Measurements from ENCODE around the gene TNRC18. TPM values are rescaled to one million over a fixed set of nuclear protein-coding genes. Genes with fewer than 3 reads are reported as not detected.

TNRC18 gene
- total and polyA plus RNA-seq, 2 donors (not counting 1 experiment from before 2014, with no cell fraction given), result 17.8 to 75.0 TPM

DNA sequence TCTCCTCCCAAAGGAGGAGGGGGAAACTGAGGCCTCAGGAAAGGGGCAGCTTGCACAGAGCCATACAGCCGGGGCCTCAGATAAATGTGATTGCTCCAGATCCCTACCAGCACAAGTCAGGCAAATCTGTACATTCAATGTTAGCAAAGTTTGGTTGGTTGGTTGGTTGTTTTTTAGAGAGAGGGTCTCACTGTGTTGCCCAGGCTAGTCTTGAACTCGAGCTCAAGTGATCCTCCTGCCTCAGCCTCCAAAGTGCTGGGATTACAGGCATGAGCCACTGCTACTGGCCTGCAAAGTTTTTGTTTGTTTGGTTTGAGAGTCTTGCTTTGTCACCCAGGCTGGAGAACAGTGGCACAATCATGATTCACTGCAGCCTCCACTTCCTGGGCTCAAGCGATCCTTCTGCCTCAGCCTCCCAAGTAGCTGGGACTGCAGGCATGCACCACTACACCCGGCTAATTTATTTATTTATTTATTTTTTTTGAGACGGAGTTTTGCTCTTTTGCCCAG, 30.0 kb upstream of the TNRC18 start:
- no peak for DNase-seq
- Histone ChIP-seq H3K27ac (ENCODE audit: low read length in 2 of 2) (no peak overlapping the region), H3K36me3 (replicated peaks in 1 of 2; ENCODE audit: control extremely low read depth in 1 of 2, control insufficient read depth in 1 of 2, extremely low read depth in 1 of 2, insufficient read depth in 2 of 2, low read length in 1 of 2) (no peaks in the 10 kb centered on the region), H2AFZ (ENCODE audit: insufficient read depth, low read depth, low read length, poor library complexity, severe bottlenecking) (no peak overlapping the region), H3K27me3 (replicated peaks in 1 of 4; ENCODE audit: control extremely low read depth in 1 of 4, control insufficient read depth in 3 of 4, insufficient read depth in 4 of 4, low read length in 3 of 4) (peaks cover 0 to 27% (median 2%) of the 10 kb centered on the region in 4 experiments), H4K20me1 (ENCODE audit: control insufficient read depth, insufficient read depth, low read length, poor library complexity, severe bottlenecking) (no peaks in the 10 kb centered on the region), H3K9ac (ENCODE audit: low read length) (no peak overlapping the region), H3K9me3 (ENCODE audit: control extremely low read depth in 1 of 3, control insufficient read depth in 2 of 3, insufficient read depth in 1 of 3, low read length in 2 of 3) (peaks cover 0 to 16% (median 5%) of the 10 kb centered on the region in 3 donors), H3K4me2 (replicated peaks; ENCODE audit: low read depth, low read length, poor library complexity, severe bottlenecking) (no peak overlapping the region), H3K79me2 (ENCODE audit: control insufficient read depth, insufficient read depth, low read length) (no peaks in the 10 kb centered on the region), H3K4me3 (ENCODE audit: control extremely low read depth in 1 of 5, extremely low read depth in 1 of 5, insufficient read depth in 1 of 5, low read depth in 2 of 5, low read length in 4 of 5) (no peak overlapping the region), H3K4me1 (ENCODE audit: control insufficient read depth in 2 of 2, insufficient read depth in 2 of 2, low read length in 2 of 2) (peaks cover 8% of the 10 kb centered on the region in 2 donors)
- H3K4me3 Mint-ChIP-seq, result no peak overlapping the region
- H3K27me3 Mint-ChIP-seq, result peaks cover 12% of the 10 kb centered on the region
- intact Hi-C loops (cut with micrococcal nuclease), result loop anchor here (5.0 kb wide), 1 partner anchor 621 kb away; no protein-coding TSS in a partner anchor
- TF ChIP-seq EZH2 (IDR thresholded peaks at IDR 0.05; ENCODE audit: borderline replicate concordance, insufficient read depth, low read depth, low read length, poor library complexity, severe bottlenecking), result no peak
- TF ChIP-seq, protein P1, sequence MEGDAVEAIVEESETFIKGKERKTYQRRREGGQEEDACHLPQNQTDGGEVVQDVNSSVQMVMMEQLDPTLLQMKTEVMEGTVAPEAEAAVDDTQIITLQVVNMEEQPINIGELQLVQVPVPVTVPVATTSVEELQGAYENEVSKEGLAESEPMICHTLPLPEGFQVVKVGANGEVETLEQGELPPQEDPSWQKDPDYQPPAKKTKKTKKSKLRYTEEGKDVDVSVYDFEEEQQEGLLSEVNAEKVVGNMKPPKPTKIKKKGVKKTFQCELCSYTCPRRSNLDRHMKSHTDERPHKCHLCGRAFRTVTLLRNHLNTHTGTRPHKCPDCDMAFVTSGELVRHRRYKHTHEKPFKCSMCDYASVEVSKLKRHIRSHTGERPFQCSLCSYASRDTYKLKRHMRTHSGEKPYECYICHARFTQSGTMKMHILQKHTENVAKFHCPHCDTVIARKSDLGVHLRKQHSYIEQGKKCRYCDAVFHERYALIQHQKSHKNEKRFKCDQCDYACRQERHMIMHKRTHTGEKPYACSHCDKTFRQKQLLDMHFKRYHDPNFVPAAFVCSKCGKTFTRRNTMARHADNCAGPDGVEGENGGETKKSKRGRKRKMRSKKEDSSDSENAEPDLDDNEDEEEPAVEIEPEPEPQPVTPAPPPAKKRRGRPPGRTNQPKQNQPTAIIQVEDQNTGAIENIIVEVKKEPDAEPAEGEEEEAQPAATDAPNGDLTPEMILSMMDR (IDR thresholded peaks at IDR 0.05), result no peak
- ChIA-PET POLR2A (no interaction called here), CTCF (interaction anchor here (0.8 kb wide), 1 partner anchor 554 kb away, joined by 3 read pairs; no protein-coding TSS in a partner anchor)
- ATAC-seq (ENCODE audit: low read depth), result no peak
- no peaks in the 10 kb centered on the region for H3K9me3 Mint-ChIP-seq (ENCODE audit: insufficient read depth)
- peaks cover 3% of the 10 kb centered on the region for H3K4me1 Mint-ChIP-seq
- no peak overlapping the region for H3K27ac Mint-ChIP-seq
- WGBS (ENCODE audit: insufficient coverage), result 90% methylated on average over 2 of the region's 5 CpGs

DNA sequence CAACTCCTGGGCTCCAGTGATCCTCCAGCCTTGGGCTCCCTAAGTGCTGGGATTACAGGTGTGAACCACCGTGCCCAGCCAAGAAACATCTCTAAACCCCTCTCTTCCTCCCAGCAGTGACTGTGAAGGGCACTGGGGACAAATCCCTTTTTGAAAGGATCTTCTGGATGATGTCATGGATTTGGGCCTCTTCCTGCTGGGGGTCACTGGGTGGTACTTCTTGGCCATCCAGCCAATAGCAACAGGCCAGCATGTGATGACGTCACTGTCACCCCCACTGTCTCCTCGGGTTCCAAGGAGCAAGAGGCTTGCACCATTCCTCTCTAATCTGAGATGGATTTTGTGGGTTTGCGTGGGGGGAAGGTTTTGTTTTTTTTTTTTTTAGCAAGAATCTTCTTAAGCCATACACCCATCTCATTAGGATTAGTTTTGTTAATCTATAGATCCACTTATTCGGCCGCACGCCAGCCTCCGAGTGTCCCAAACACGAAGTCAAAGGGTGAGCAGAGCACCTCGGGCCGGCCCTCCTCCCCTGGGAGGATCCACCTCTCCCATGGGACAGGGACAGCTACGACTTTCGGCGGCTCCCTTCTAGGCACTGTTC, 29.4 kb upstream of the TNRC18 start:
- peaks cover 0 to 26% (median 2%) of the 10 kb centered on the region in 4 experiments for H3K27me3 ChIP-seq (replicated peaks in 1 of 4; ENCODE audit: control extremely low read depth in 1 of 4, control insufficient read depth in 3 of 4, insufficient read depth in 4 of 4, low read length in 3 of 4)
- no peaks in the 10 kb centered on the region for H3K36me3 ChIP-seq (replicated peaks in 1 of 2; ENCODE audit: control extremely low read depth in 1 of 2, control insufficient read depth in 1 of 2, extremely low read depth in 1 of 2, insufficient read depth in 2 of 2, low read length in 1 of 2)
- DNase-seq, result no peak
- no peak overlapping the region for H3K27ac ChIP-seq (ENCODE audit: low read length in 2 of 2)
- WGBS (ENCODE audit: insufficient coverage), result 93% methylated on average over 3 of the region's 14 CpGs
- H3K4me2 ChIP-seq (replicated peaks; ENCODE audit: low read depth, low read length, poor library complexity, severe bottlenecking), result no peak overlapping the region
- H3K9me3 ChIP-seq (ENCODE audit: control extremely low read depth in 1 of 3, control insufficient read depth in 2 of 3, insufficient read depth in 1 of 3, low read length in 2 of 3), result peaks cover 0 to 16% (median 5%) of the 10 kb centered on the region in 3 donors
- POLR2A ChIA-PET, result no interaction called here
- Mint-ChIP-seq H3K27me3 (peaks cover 12% of the 10 kb centered on the region), H3K4me1 (peaks cover 3% of the 10 kb centered on the region), H3K4me3 (no peak overlapping the region), H3K27ac (no peak overlapping the region), H3K9me3 (ENCODE audit: insufficient read depth) (no peaks in the 10 kb centered on the region)
- ATAC-seq (ENCODE audit: low read depth), result no peak
- CTCF ChIA-PET, result no interaction called here
- peaks cover 8% of the 10 kb centered on the region in 2 donors for H3K4me1 ChIP-seq (ENCODE audit: control insufficient read depth in 2 of 2, insufficient read depth in 2 of 2, low read length in 2 of 2)
- no peaks in the 10 kb centered on the region for H4K20me1 ChIP-seq (ENCODE audit: control insufficient read depth, insufficient read depth, low read length, poor library complexity, severe bottlenecking)
- no peak overlapping the region for H3K4me3 ChIP-seq (ENCODE audit: control extremely low read depth in 1 of 5, extremely low read depth in 1 of 5, insufficient read depth in 1 of 5, low read depth in 2 of 5, low read length in 4 of 5)
- H2AFZ ChIP-seq (ENCODE audit: insufficient read depth, low read depth, low read length, poor library complexity, severe bottlenecking), result no peak overlapping the region
- TF ChIP-seq EZH2 (IDR thresholded peaks at IDR 0.05; ENCODE audit: borderline replicate concordance, insufficient read depth, low read depth, low read length, poor library complexity, severe bottlenecking), result no peak
- TF ChIP-seq, protein P1 (IDR thresholded peaks at IDR 0.05), result no peak
- no peak overlapping the region for H3K9ac ChIP-seq (ENCODE audit: low read length)
- no peaks in the 10 kb centered on the region for H3K79me2 ChIP-seq (ENCODE audit: control insufficient read depth, insufficient read depth, low read length)
- intact Hi-C loops (cut with micrococcal nuclease), result loop anchor here (5.0 kb wide), 1 partner anchor 621 kb away; no protein-coding TSS in a partner anchor

Measured in B cell (primary cell).